ENCODE measurements around the gene SLC25A34. TPM values are rescaled to one million over a fixed set of nuclear protein-coding genes. Genes with fewer than 3 reads are reported as not detected.

SLC25A34 gene
- total RNA-seq, 1 experiment from 2014 or later: 0.59 TPM

DNA sequence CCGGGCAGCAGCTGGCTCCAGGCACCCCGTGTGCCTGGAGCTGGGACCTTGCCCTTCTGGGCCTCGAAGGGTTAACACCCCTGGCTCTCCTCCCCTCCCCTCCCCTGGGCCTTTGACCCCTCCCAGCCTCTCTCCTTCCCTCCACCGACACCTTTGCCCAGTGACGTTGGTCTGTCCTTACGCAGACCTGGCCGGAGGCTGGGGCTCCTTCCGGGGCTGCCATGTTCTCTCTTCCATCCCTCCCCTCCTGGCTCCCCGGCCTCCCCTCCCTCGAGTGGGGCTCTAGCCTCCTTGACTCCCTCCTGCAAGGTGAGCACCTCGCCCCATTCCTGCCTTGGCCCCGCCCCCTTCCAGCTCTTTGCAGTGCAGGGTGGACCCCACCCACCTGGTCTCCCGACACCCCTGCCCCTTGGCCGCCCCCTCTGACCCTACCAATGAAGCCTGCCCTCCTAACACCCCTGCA, 6.3 kb downstream of the SLC25A34 start, which contains the start of gene TMEM82:
TSS of gene TMEM82 (plus strand) at position 161 of the 463 bp plus-strand sequence. CDS start at position 222, 61 bp downstream.
- Histone ChIP-seq H3K36me3 (ENCODE audit: control insufficient read depth in 1 of 2, insufficient read depth in 2 of 2, low read length in 2 of 2) (no peaks in the 10 kb centered on the region), H3K9ac (ENCODE audit: low read length) (no peak within 1 kb of the TSS), H3K4me3 (replicated peaks in 1 of 2; ENCODE audit: low read depth in 1 of 2, low read length in 2 of 2) (no peak within 1 kb of the TSS), H3K4me2 (ENCODE audit: low read length) (peak within 1 kb of the TSS; percentile 68), H4K20me1 (ENCODE audit: insufficient read depth) (no peaks in the 10 kb centered on the region), H3K4me1 (ENCODE audit: control insufficient read depth in 1 of 2, insufficient read depth in 2 of 2, low read length in 2 of 2) (peaks cover 3 to 10% of the 10 kb centered on the region in 2 experiments; a peak in 3 of 4 replicates), H3K27me3 (ENCODE audit: insufficient read depth, low read length) (no peaks in the 10 kb centered on the region), H3K79me2 (ENCODE audit: insufficient read depth, low read length) (no peaks in the 10 kb centered on the region), H3K27ac (ENCODE audit: low read depth, low read length) (no peak within 1 kb of the TSS), H3K9me2 (ENCODE audit: insufficient read depth) (no peaks in the 10 kb centered on the region), H2AFZ (ENCODE audit: low read depth, low read length, poor library complexity, severe bottlenecking) (no peak within 1 kb of the TSS), H3K9me3 (ENCODE audit: control insufficient read depth in 1 of 2, insufficient read depth in 1 of 2, low read depth in 1 of 2, low read length in 2 of 2) (no peaks in the 10 kb centered on the region)
- intact Hi-C loops (cut with micrococcal nuclease): no loop called here
- ATAC-seq (no peak), DNase-seq (ENCODE audit: low read depth, low spot score) (no peak)
- RAD21 ChIA-PET (ENCODE audit: low non-redundant PET in 1 of 2, low total read pairs in 2 of 2, uncharacterized antibody in 2 of 2, unreplicated experiment in 2 of 2): no interaction called here
- CTCF ChIA-PET: interaction anchor here (1.5 to 2.0 kb wide), 4 partner anchors 15 to 149 kb away, joined by 3 to 13 read pairs (median 8); no protein-coding TSS in a partner anchor
- BruUV-seq (replicated peaks): no TSS peak
- no peak for TF ChIP-seq CEBPB (IDR thresholded peaks at IDR 0.05; ENCODE audit: low read depth)
- TF ChIP-seq, protein P1, sequence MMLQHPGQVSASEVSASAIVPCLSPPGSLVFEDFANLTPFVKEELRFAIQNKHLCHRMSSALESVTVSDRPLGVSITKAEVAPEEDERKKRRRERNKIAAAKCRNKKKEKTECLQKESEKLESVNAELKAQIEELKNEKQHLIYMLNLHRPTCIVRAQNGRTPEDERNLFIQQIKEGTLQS (IDR thresholded peaks at IDR 0.05): no peak
- TF ChIP-seq RAD21 (IDR thresholded peaks at IDR 0.05; ENCODE audit: low read depth): no peak
- no peak for TF ChIP-seq ZNF274 (IDR thresholded peaks at IDR 0.05; ENCODE audit: low read depth, low read length)
- TF ChIP-seq YY1 (IDR thresholded peaks at IDR 0.05; ENCODE audit: extremely low read depth, insufficient replicate concordance, low read depth, low read length): no peak
- no peak for TF ChIP-seq REST (IDR thresholded peaks at IDR 0.05; ENCODE audit: low read depth)
- no peak for TF ChIP-seq EZH2 (IDR thresholded peaks at IDR 0.05)
- no peak for TF ChIP-seq SRF (IDR thresholded peaks at IDR 0.05; ENCODE audit: low read depth)
- no peak for TF ChIP-seq CTCF (IDR thresholded peaks at IDR 0.05 in 2 of 3, conservative IDR thresholded peaks at IDR 0.05 in 1 of 3; ENCODE audit: borderline replicate concordance in 1 of 3, insufficient read depth in 1 of 3, low read depth in 2 of 3, low read length in 2 of 3)
- no peak for TF ChIP-seq JUND (IDR thresholded peaks at IDR 0.05)
- TF ChIP-seq FOSL1 (IDR thresholded peaks at IDR 0.05; ENCODE audit: low read depth): no peak
- TF ChIP-seq POLR2A (IDR thresholded peaks at IDR 0.05; ENCODE audit: borderline replicate concordance, extremely low read depth, insufficient read depth, insufficient read length): no peak
- no peak for TF ChIP-seq SIN3A (IDR thresholded peaks at IDR 0.05; ENCODE audit: low read depth)
- no peak for TF ChIP-seq EGR1 (IDR thresholded peaks at IDR 0.05; ENCODE audit: low read depth)
- no peak for TF ChIP-seq MAX (IDR thresholded peaks at IDR 0.05)
- no peak for TF ChIP-seq SP1 (IDR thresholded peaks at IDR 0.05; ENCODE audit: low read depth)
- TF ChIP-seq ELF1 (IDR thresholded peaks at IDR 0.05; ENCODE audit: borderline replicate concordance, low read depth): no peak
- no peak for TF ChIP-seq ZBTB33 (IDR thresholded peaks at IDR 0.05; ENCODE audit: extremely low read depth, insufficient replicate concordance, low read length)
- TF ChIP-seq POLR2AphosphoS5 (IDR thresholded peaks at IDR 0.05; ENCODE audit: low read depth, low read length): no peak
- POLR2A ChIA-PET: no interaction called here

Data from HCT116 (cell line).